ENCODE results near the gene ARGLU1. TPM values are rescaled to one million over a fixed set of nuclear protein-coding genes. Genes with fewer than 3 reads are reported as not detected.

The ARGLU1 gene
- total and polyA plus RNA-seq, 2 experiments from 2014 or later: 146 to 173 TPM

GRCh38 chr13:106541826-106542225, 26.1 kb downstream of the ARGLU1 start:
- Histone ChIP-seq H3K36me3 (peaks cover 21% of the 10 kb centered on the region), H3K9me3 (ENCODE audit: low read depth) (no peaks in the 10 kb centered on the region), H3K27me3 (no peaks in the 10 kb centered on the region), H3K27ac (no peak overlapping the region), H3K4me3 (no peak overlapping the region), H3K4me1 (ENCODE audit: low read depth) (no peaks in the 10 kb centered on the region)
- no peak for TF ChIP-seq CTCF (IDR thresholded peaks at IDR 0.05; ENCODE audit: low read depth, low read length)
- no peak for DNase-seq (ENCODE audit: low read depth in 1 of 2, low spot score in 1 of 2)

- DNase-seq (ENCODE audit: low read depth in 1 of 2, low spot score in 1 of 2): no peak
Measured at GRCh38 chr13:106540613-106541012, 27.3 kb downstream of the ARGLU1 start.

GRCh38 chr13:106537521-106537920, 30.4 kb downstream of the ARGLU1 start:
- Histone ChIP-seq H3K9me3 (ENCODE audit: low read depth) (no peaks in the 10 kb centered on the region), H3K4me1 (ENCODE audit: low read depth) (peaks cover 4% of the 10 kb centered on the region), H3K27me3 (no peaks in the 10 kb centered on the region), H3K27ac (no peak overlapping the region), H3K36me3 (peaks cover 7% of the 10 kb centered on the region), H3K4me3 (no peak overlapping the region)
- DNase-seq (ENCODE audit: low read depth in 1 of 2, low spot score in 1 of 2): no peak
- no peak for TF ChIP-seq CTCF (IDR thresholded peaks at IDR 0.05; ENCODE audit: low read depth, low read length)

More at GRCh38 chr13:106540613-106541012, 27.3 kb downstream of the ARGLU1 start:
- H3K27ac ChIP-seq: no peak overlapping the region
- TF ChIP-seq CTCF (IDR thresholded peaks at IDR 0.05; ENCODE audit: low read depth, low read length): no peak
- no peak overlapping the region for H3K4me3 ChIP-seq
- H3K9me3 ChIP-seq (ENCODE audit: low read depth): no peaks in the 10 kb centered on the region
- peaks cover 21% of the 10 kb centered on the region for H3K36me3 ChIP-seq
- H3K4me1 ChIP-seq (ENCODE audit: low read depth): no peaks in the 10 kb centered on the region
- H3K27me3 ChIP-seq: no peaks in the 10 kb centered on the region

- no peaks in the 10 kb centered on the region for H3K9me3 ChIP-seq (ENCODE audit: low read depth)
- H3K36me3 ChIP-seq: peaks cover 3% of the 10 kb centered on the region
- peak; percentile 92 to 96 for DNase-seq (ENCODE audit: low read depth in 1 of 2, low spot score in 1 of 2)
- H3K27me3 ChIP-seq: no peaks in the 10 kb centered on the region
- no peak overlapping the region for H3K27ac ChIP-seq
- peak; percentile 98 for TF ChIP-seq CTCF (IDR thresholded peaks at IDR 0.05; ENCODE audit: low read depth, low read length)
- peak overlapping the region; percentile 88 for H3K4me3 ChIP-seq
- peaks cover 13% of the 10 kb centered on the region for H3K4me1 ChIP-seq (ENCODE audit: low read depth)
Measured at GRCh38 chr13:106536244-106537034, 31.5 kb downstream of the ARGLU1 start.

GRCh38 chr13:106535552-106536243, 32.2 kb downstream of the ARGLU1 start, which contains the start of gene EFNB2:
Gene EFNB2, minus strand, starts transcription at chr13:106535662. Its CDS starts 698 bp downstream, at chr13:106534964.
- Histone ChIP-seq H3K4me3 (peak within 1 kb of the TSS; percentile 88), H3K4me1 (ENCODE audit: low read depth) (peaks cover 13% of the 10 kb centered on the region), H3K27ac (no peak within 1 kb of the TSS), H3K36me3 (peaks cover 3% of the 10 kb centered on the region), H3K9me3 (ENCODE audit: low read depth) (no peaks in the 10 kb centered on the region), H3K27me3 (no peaks in the 10 kb centered on the region)
- no peak for TF ChIP-seq CTCF (IDR thresholded peaks at IDR 0.05; ENCODE audit: low read depth, low read length)
- DNase-seq (ENCODE audit: low read depth in 1 of 2, low spot score in 1 of 2): peak; percentile 96 to 97

All from cardiac muscle cell (in vitro differentiated cells and primary cell).